Activated B cell treated with CpG ODN at 0.5 μM for 24 hours (primary cell): Measurements from ENCODE around the gene SLC38A8. TPM values are rescaled to one million over a fixed set of nuclear protein-coding genes. Genes with fewer than 3 reads are reported as not detected.

Experiments
- ATAC-seq: fragments of 200-7000 bp; cut with Tn5 transposase; one replicate; pipeline ENCODE4 v1.10.0; 2021; ENCODE audit warnings: low read depth, mild to moderate bottlenecking, moderate library complexity
- CTCF ChIA-PET: fragments of 350-600 bp; sonication (Branson Sonifier 250); formaldehyde crosslinking; loops from one replicate; lab custom pipeline; 2021; ENCODE audit warnings: antibody characterized with exemption; lab: Charles Lee
- POLR2A ChIA-PET: fragments of 350-600 bp; sonication (Branson Sonifier 250); formaldehyde crosslinking; loops from one replicate; lab custom pipeline; 2021; ENCODE audit warnings: antibody characterized with exemption; lab: Charles Lee
- DNase-seq: peaks from one replicate; pipeline ENCODE4 v3.0.0; 2022
- H3K27ac Mint-ChIP-seq: one replicate; pipeline ENCODE4 v1.8.0; 2020; ENCODE audit warnings: mixed read lengths
- H3K27me3 Mint-ChIP-seq: one replicate; pipeline ENCODE4 v1.8.0; 2021; ENCODE audit warnings: mixed read lengths
- H3K36me3 Mint-ChIP-seq: one replicate; pipeline ENCODE4 v1.8.0; 2021; ENCODE audit warnings: low read depth, mixed read lengths
- H3K4me1 Mint-ChIP-seq: one replicate; pipeline ENCODE4 v1.8.0; 2021; ENCODE audit warnings: mixed read lengths
- H3K4me3 Mint-ChIP-seq: one replicate; pipeline ENCODE4 v1.8.0; 2020; ENCODE audit warnings: mild to moderate bottlenecking, mixed read lengths
- H3K9me3 Mint-ChIP-seq: one replicate; pipeline ENCODE4 v1.8.0; 2020; ENCODE audit warnings: mixed read lengths
- intact Hi-C: fragments of 100-400 bp; cut with micrococcal nuclease; formaldehyde crosslinking; loops from one replicate; pipeline ENCODE4 v1.15.1; 2024
- total RNA-seq: library from RNA; stranded (reverse); gene quantifications from 2 replicates; pipeline ENCODE4 v1.2.3, GENCODE V29; 2022
- TF ChIP-seq, protein P1 (sequence below): fragments of 200-600 bp; IDR thresholded peaks from one replicate; pipeline ENCODE4 v1.8.0; 2022; ENCODE audit warnings: antibody characterized with exemption, mild to moderate bottlenecking

Gene SLC38A8
- total RNA-seq, 1 donor from 2014 or later, result not detected

DNA sequence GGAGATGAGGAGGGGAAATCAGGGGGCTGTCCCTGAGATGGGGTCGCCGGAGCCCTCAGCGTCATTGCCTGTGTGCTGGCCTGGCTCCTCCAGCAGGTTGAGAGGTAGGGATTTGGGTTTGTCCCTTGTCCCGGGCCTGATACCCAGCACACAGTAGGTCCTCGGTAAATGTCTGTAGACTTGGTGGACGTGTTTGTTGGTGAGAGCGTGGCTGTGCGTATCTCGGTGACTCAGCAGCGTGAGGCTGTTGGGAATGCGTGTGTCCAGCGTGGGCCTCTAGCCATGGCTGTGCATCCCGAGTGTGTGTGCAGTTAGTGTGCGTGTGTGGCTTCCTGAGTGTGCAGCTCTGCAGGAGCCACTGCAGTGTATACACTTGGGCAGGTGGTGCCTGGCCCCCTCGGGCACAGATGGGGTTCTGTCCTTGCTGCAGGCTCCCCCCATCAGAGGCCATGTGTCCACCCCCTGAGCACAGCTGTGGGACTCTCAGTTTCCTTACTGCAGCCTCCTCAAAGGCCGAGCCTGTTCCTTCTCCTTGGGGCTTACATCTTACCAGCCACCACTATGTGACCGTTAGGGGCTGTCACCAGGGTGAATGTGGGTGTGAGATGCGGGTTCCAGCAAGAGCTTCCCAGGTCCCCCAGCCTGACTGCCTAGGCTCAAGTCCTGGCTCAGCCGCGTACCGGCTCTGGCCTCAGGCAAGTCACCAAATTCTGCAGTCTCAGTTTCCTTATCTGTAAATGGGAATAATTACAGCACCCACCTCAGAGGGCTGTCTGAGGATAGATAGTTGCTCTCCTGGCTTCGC, 68.8 kb downstream of the SLC38A8 start:
- Mint-ChIP-seq H3K9me3 (peaks cover 11% of the 10 kb centered on the region), H3K27ac (no peak overlapping the region), H3K4me3 (no peak overlapping the region), H3K27me3 (peaks cover 32% of the 10 kb centered on the region), H3K36me3 (no peaks in the 10 kb centered on the region), H3K4me1 (peaks cover 3% of the 10 kb centered on the region)
- ChIA-PET CTCF (no interaction called here), POLR2A (no interaction called here)
- intact Hi-C loops, result no loop called here
- ATAC-seq (no peak), DNase-seq (no peak)
- TF ChIP-seq, protein P1, sequence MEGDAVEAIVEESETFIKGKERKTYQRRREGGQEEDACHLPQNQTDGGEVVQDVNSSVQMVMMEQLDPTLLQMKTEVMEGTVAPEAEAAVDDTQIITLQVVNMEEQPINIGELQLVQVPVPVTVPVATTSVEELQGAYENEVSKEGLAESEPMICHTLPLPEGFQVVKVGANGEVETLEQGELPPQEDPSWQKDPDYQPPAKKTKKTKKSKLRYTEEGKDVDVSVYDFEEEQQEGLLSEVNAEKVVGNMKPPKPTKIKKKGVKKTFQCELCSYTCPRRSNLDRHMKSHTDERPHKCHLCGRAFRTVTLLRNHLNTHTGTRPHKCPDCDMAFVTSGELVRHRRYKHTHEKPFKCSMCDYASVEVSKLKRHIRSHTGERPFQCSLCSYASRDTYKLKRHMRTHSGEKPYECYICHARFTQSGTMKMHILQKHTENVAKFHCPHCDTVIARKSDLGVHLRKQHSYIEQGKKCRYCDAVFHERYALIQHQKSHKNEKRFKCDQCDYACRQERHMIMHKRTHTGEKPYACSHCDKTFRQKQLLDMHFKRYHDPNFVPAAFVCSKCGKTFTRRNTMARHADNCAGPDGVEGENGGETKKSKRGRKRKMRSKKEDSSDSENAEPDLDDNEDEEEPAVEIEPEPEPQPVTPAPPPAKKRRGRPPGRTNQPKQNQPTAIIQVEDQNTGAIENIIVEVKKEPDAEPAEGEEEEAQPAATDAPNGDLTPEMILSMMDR, result no peak

DNA sequence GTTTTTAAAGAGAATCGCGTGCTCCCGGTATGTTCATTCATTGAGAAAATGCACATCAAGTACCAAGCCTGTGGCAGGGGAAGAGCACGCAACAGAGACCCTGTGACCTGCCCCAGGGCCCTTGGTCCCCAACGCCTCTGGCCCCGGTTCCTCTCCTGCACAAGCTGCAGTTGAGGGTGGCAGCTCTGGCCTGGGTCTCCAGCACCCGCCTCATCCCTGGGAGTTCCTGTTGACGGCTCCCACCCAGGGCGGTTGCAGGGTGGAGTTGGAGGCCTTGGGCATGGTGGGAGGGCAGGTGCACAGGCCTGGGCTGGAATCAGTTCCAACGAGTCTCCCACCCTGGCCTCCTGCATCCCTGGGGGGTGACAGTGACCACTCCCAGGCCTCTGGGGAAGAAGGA, 69.5 kb downstream of the SLC38A8 start:
- TF ChIP-seq, protein P1, result no peak
- ChIA-PET POLR2A (no interaction called here), CTCF (no interaction called here)
- Mint-ChIP-seq H3K27ac (no peak overlapping the region), H3K4me3 (no peak overlapping the region), H3K36me3 (no peaks in the 10 kb centered on the region), H3K27me3 (peaks cover 31% of the 10 kb centered on the region), H3K4me1 (peaks cover 3% of the 10 kb centered on the region), H3K9me3 (peaks cover 3% of the 10 kb centered on the region)
- intact Hi-C loops, result no loop called here
- ATAC-seq (no peak), DNase-seq (no peak)

DNA sequence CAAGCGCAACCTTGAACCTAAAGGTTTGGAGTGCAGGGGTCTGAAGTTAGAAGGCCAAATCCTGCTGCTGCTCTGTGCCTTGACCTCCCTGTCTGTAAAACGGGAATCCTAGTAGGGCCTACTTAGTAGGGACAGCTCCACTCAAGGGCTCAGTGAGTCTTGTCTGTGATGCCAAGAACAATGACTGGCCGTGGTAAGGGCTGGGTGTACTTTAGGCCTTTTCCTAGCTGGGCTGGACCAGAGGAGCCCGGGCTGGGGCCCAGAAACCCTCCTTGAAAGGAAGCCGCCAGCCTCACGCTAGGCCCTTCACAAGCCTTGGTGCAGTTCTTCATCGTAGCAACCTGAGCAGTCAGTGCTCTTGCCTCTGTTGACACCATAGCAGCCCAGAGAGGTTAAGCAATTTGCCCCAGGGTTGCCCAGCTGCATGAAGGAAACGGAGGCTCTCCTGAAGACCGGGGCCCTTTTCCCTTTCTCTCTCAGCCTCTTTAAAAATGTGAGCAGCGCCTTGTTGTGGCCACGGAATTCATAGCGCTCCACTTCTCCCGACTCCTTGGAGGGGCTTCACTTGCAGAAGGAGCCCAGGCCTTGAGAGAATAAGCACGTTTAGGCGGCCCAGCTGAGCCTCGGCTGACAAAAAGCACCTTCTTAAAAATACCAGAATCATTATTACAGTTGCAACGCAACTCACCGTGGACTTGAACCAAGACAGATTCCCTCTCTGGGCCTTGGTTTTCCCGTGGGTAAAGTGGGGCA, 70.2 kb downstream of the SLC38A8 start:
- intact Hi-C loops, result no loop called here
- DNase-seq (no peak), ATAC-seq (no peak)
- Mint-ChIP-seq H3K9me3 (no peaks in the 10 kb centered on the region), H3K4me1 (peaks cover 5% of the 10 kb centered on the region), H3K4me3 (no peak overlapping the region), H3K27me3 (peaks cover 29% of the 10 kb centered on the region), H3K27ac (no peak overlapping the region), H3K36me3 (no peaks in the 10 kb centered on the region)
- ChIA-PET POLR2A (no interaction called here), CTCF (no interaction called here)
- TF ChIP-seq, protein P1, result no peak

DNA sequence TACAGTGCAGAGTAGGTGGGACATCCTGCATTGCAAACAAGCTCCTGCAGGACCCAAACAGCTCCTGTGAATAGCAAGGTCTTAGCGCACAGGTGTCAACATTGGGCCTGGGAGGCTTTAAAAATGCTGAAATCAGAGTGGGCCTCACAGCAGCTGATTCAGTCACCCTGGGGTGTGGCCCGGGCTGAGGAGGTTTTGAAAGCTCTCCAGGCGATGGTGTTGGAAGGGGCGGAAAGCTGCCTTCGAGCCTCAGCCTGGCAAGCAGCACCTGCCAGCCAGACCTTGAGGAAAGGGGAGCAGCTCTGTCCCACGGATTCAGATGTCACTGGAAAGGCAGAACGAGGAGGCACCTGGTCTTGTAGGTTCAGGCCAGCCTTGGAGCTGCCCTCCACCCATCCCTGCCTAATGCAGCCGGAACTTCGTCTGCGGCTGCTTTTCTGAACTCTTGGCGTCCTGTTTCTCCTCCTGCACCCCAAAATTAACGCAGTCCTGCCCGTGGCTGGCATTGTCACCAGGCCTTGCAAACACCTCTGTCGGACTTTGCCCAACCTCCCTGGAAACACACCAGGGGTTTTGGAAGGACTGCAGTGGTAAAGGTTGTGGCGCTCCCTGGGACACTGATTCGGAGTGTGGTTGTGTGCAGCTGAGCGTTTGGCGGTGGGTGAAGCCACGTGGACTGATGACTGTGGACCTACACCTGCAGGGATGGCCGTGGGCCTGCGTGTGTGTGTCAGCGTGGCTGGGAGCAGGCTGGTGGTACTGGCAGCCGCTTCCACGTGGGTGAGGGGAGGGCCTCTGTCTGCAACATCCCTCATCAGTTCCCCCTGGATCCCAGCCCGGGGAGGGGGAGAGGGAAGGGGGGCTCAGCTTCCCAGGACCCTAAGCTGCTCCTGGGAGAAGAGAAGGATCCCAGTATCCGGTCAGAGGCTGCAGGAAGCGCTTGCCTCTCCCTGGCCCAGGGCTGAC, 71.1 kb downstream of the SLC38A8 start:
- POLR2A ChIA-PET, result interaction anchor here (0.7 kb wide), 1 partner anchor 223 kb away, joined by 3 read pairs; no protein-coding TSS in a partner anchor
- Mint-ChIP-seq H3K27me3 (peaks cover 29% of the 10 kb centered on the region), H3K9me3 (no peaks in the 10 kb centered on the region), H3K4me1 (peaks cover 5% of the 10 kb centered on the region), H3K4me3 (no peak overlapping the region), H3K27ac (no peak overlapping the region), H3K36me3 (no peaks in the 10 kb centered on the region)
- intact Hi-C loops, result no loop called here
- ATAC-seq, result no peak
- no peak for DNase-seq
- TF ChIP-seq, protein P1, result no peak
- CTCF ChIA-PET, result no interaction called here
